B cell (primary cell): ENCODE data around the gene PAM. TPM values are rescaled to one million over a fixed set of nuclear protein-coding genes. Genes with fewer than 3 reads are reported as not detected.

Experiments used
- ATAC-seq: fragments of 200-7000 bp; cut with Tn5 transposase; one replicate; pipeline ENCODE4 v1.10.0; 2021; ENCODE audit warnings: low read depth, mild to moderate bottlenecking, moderate number of reproducible peaks, moderate library complexity
- CTCF ChIA-PET: fragments of 350-600 bp; sonication (Branson Sonifier 250); formaldehyde crosslinking; loops from one replicate; lab custom pipeline; 2021; ENCODE audit warnings: antibody characterized with exemption, inconsistent platforms; lab: Charles Lee
- POLR2A ChIA-PET: fragments of 350-600 bp; sonication (Branson Sonifier 250); formaldehyde crosslinking; loops from one replicate; lab custom pipeline; 2021; ENCODE audit warnings: antibody characterized with exemption; lab: Charles Lee
- DNase-seq: peaks from one replicate; pipeline ENCODE4 v3.0.0; 2013
- H2AFZ ChIP-seq: 2 replicates; pipeline ENCODE4 v1.6.1; 2012; ENCODE audit warnings: mild to moderate bottlenecking, low read depth, low read length; ENCODE audit not compliant: insufficient read depth, poor library complexity, severe bottlenecking
- H3K27ac ChIP-seq, 2 donors: 1 replicate in 1 of 2; 2 replicates in 1 of 2; pipeline ENCODE4 v1.5.1; 2012 to 2013; ENCODE audit warnings: low read length in 2 of 2, mild to moderate bottlenecking in 2 of 2, moderate library complexity in 1 of 2
- H3K27me3 ChIP-seq, 4 experiments: fragments of 200-600 bp in 1 of 4; sonication (generic) in 1 of 4; replicated peaks in 1 of 4; 1 replicate in 2 of 4; 2 replicates in 2 of 4; pipeline versions ENCODE4 v1.6.1 to v1.7.0; 2013 to 2016; ENCODE audit warnings: low read length in 3 of 4, mild to moderate bottlenecking in 2 of 4, mixed read lengths in 1 of 4, moderate library complexity in 1 of 4; ENCODE audit not compliant: insufficient read depth in 4 of 4, control insufficient read depth in 3 of 4; ENCODE audit errors: control extremely low read depth in 1 of 4
- H3K36me3 ChIP-seq, 2 experiments: replicated peaks in 1 of 2; 1 replicate in 1 of 2; 2 replicates in 1 of 2; pipeline versions ENCODE4 v1.6.1 to v1.7.1; 2013; ENCODE audit warnings: low read length in 1 of 2; ENCODE audit not compliant: insufficient read depth in 2 of 2, control insufficient read depth in 1 of 2; ENCODE audit errors: control extremely low read depth in 1 of 2, extremely low read depth in 1 of 2
- H3K4me1 ChIP-seq, 2 donors: fragments of 200-600 bp in 1 of 2; sonication (generic) in 1 of 2; 1 replicate in 1 of 2; 2 replicates in 1 of 2; pipeline versions ENCODE4 v1.5.1 to v1.6.1; 2013 to 2017; ENCODE audit warnings: low read length in 2 of 2; ENCODE audit not compliant: control insufficient read depth in 2 of 2, insufficient read depth in 2 of 2
- H3K4me2 ChIP-seq: replicated peaks from 2 replicates; pipeline ENCODE3; 2012; ENCODE audit warnings: mild to moderate bottlenecking, low read depth, low read length; ENCODE audit not compliant: poor library complexity, severe bottlenecking
- H3K4me3 ChIP-seq, 5 experiments: fragments of 200-600 bp in 1 of 5; sonication (generic) in 1 of 5; 1 replicate in 3 of 5; 2 replicates in 2 of 5; pipeline versions ENCODE4 v1.5.1 to v1.7.0; 2011 to 2016; ENCODE audit warnings: low read length in 4 of 5, mild to moderate bottlenecking in 4 of 5, low read depth in 2 of 5, control low read depth in 1 of 5, moderate library complexity in 1 of 5; ENCODE audit not compliant: insufficient read depth in 1 of 5; ENCODE audit errors: control extremely low read depth in 1 of 5, extremely low read depth in 1 of 5
- H3K79me2 ChIP-seq: fragments of 200-600 bp; sonication (generic); one replicate; pipeline ENCODE4 v1.6.0; 2016; ENCODE audit warnings: low read length; ENCODE audit not compliant: control insufficient read depth, insufficient read depth
- H3K9ac ChIP-seq: fragments of 200-600 bp; sonication (generic); 2 replicates; pipeline ENCODE4 v1.6.1; 2017; ENCODE audit warnings: mild to moderate bottlenecking, low read length, moderate library complexity
- H3K9me3 ChIP-seq, 3 donors: one replicate each; pipeline versions ENCODE4 v1.6.1 to v1.7.1; 2013; ENCODE audit warnings: low read length in 2 of 3; ENCODE audit not compliant: control insufficient read depth in 2 of 3, insufficient read depth in 1 of 3; ENCODE audit errors: control extremely low read depth in 1 of 3
- H4K20me1 ChIP-seq: 2 replicates; pipeline ENCODE4 v1.6.0; 2012; ENCODE audit warnings: mild to moderate bottlenecking, low read length; ENCODE audit not compliant: insufficient read depth, control insufficient read depth, poor library complexity, severe bottlenecking
- H3K27ac Mint-ChIP-seq: one replicate; pipeline ENCODE4 v1.8.0; 2021; ENCODE audit warnings: mixed read lengths
- H3K27me3 Mint-ChIP-seq: one replicate; pipeline ENCODE4 v1.8.0; 2021; ENCODE audit warnings: mixed read lengths
- H3K4me1 Mint-ChIP-seq: one replicate; pipeline ENCODE4 v1.8.0; 2021; ENCODE audit warnings: mixed read lengths
- H3K4me3 Mint-ChIP-seq: one replicate; pipeline ENCODE4 v1.8.0; 2021; ENCODE audit warnings: mixed read lengths
- H3K9me3 Mint-ChIP-seq: one replicate; pipeline ENCODE4 v1.8.0; 2022; ENCODE audit warnings: mixed read lengths; ENCODE audit not compliant: insufficient read depth
- CTCF ChIP-seq: fragments of 200-600 bp; IDR thresholded peaks from one replicate; pipeline ENCODE4 v1.8.0; 2022; ENCODE audit warnings: antibody characterized with exemption, mild to moderate bottlenecking
- EZH2 ChIP-seq: IDR thresholded peaks from 2 replicates; pipeline ENCODE4 v1.6.1; 2012; ENCODE audit warnings: borderline replicate concordance, low read depth, mild to moderate bottlenecking, moderate library complexity, low read length; ENCODE audit not compliant: insufficient read depth, poor library complexity, severe bottlenecking
- WGBS: methylation state at CpG from one replicate; pipeline ENCODE4 v1.1.5; 2013; ENCODE audit warnings: missing lambda C conversion rate; ENCODE audit not compliant: insufficient coverage; 5-methylcytosine and 5-hydroxymethylcytosine counted together
- intact Hi-C: fragments of 100-400 bp; cut with micrococcal nuclease; formaldehyde crosslinking; loops from one replicate; pipeline ENCODE4 v1.10.0; 2022
- polyA plus RNA-seq: library from polyadenylated mRNA; depleted of rRNA; stranded (reverse); fragments of >200 nt; gene quantifications from 2 replicates; pipeline ENCODE4 v1.2.3, GENCODE V29; 2012
- total RNA-seq, 2 donors: library from RNA; stranded (reverse); fragments of 120-200 nt in 1 of 2; gene quantifications; 1 replicate in 1 of 2; 2 replicates in 1 of 2; pipeline versions ENCODE4 v1.2.3 to v1.2.4, GENCODE V29; 2013 to 2022

Gene PAM
- total and polyA plus RNA-seq, 2 donors (not counting 1 experiment from before 2014, with no cell fraction given), result 1.00 to 34.8 TPM

GRCh38 chr5:103000089-103000488 is 245.0 kb downstream of the PAM start:
- Mint-ChIP-seq H3K4me3 (no peak overlapping the region), H3K27me3 (no peaks in the 10 kb centered on the region), H3K9me3 (peaks cover 3% of the 10 kb centered on the region), H3K27ac (no peak overlapping the region), H3K4me1 (no peaks in the 10 kb centered on the region)
- H3K27me3 ChIP-seq, result no peaks in the 10 kb centered on the region
- no peaks in the 10 kb centered on the region for H3K4me1 ChIP-seq
- H3K27ac ChIP-seq, result no peak overlapping the region
- no peaks in the 10 kb centered on the region for H3K36me3 ChIP-seq
- H3K9ac ChIP-seq, result no peak overlapping the region
- no peak overlapping the region for H2AFZ ChIP-seq
- DNase-seq (no peak), ATAC-seq (no peak)
- TF ChIP-seq EZH2, result no peak
- no peak for TF ChIP-seq CTCF
- no peak overlapping the region for H3K4me2 ChIP-seq
- ChIA-PET CTCF (no interaction called here), POLR2A (no interaction called here)
- H4K20me1 ChIP-seq, result no peaks in the 10 kb centered on the region
- peaks cover 0 to 3% (median 2%) of the 10 kb centered on the region in 3 donors for H3K9me3 ChIP-seq
- no peaks in the 10 kb centered on the region for H3K79me2 ChIP-seq
- no peak overlapping the region for H3K4me3 ChIP-seq
- intact Hi-C loops, result no loop called here

DNA sequence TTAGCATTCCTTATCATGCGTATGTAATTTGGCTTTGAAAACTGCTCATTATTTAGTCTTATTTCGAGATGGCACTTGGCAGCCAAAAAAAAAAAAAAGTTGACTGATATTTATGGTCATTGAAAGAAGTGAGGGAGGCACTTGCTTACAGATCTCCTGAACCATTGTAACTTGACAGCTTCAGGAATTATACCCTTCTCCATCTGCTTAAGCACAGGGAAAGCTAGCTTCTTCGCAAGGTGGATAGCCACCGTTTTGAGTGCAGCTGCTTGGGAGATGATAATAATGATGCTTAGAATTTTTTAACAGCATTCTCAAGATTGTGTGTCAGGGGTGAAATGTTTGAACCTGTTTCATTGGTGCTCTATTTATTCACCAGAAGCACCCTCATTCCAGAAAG is 248.8 kb downstream of the PAM start:
- TF ChIP-seq CTCF (no peak), EZH2 (no peak)
- H3K79me2 ChIP-seq, result no peaks in the 10 kb centered on the region
- no peak overlapping the region for H3K4me3 ChIP-seq
- H3K27ac ChIP-seq, result no peak overlapping the region
- no peak overlapping the region for H3K4me2 ChIP-seq
- H3K9ac ChIP-seq, result no peak overlapping the region
- no peak for DNase-seq
- H3K4me1 ChIP-seq, result no peaks in the 10 kb centered on the region
- H3K9me3 ChIP-seq, result peaks cover 0 to 3% (median 2%) of the 10 kb centered on the region in 3 donors
- H3K27me3 Mint-ChIP-seq, result no peaks in the 10 kb centered on the region
- intact Hi-C loops, result no loop called here
- no peaks in the 10 kb centered on the region for H3K36me3 ChIP-seq
- ATAC-seq, result no peak
- ChIA-PET POLR2A (no interaction called here), CTCF (no interaction called here)
- WGBS, result no CpG with 5 or more reads among the region's 4 CpGs
- H3K4me1 Mint-ChIP-seq, result no peaks in the 10 kb centered on the region
- no peak overlapping the region for H3K27ac Mint-ChIP-seq
- H3K4me3 Mint-ChIP-seq, result no peak overlapping the region
- H3K27me3 ChIP-seq, result no peaks in the 10 kb centered on the region
- no peaks in the 10 kb centered on the region for H4K20me1 ChIP-seq
- H3K9me3 Mint-ChIP-seq, result peaks cover 3% of the 10 kb centered on the region
- H2AFZ ChIP-seq, result no peak overlapping the region
